ENCODE results near the gene KLK15. TPM values are rescaled to one million over a fixed set of nuclear protein-coding genes. Genes with fewer than 3 reads are reported as not detected.

Gene KLK15
- total RNA-seq, 1 donor from 2014 or later: not detected

GRCh38 chr19:50808856-50809255 lies 24.5 kb downstream of the KLK15 start:
- TF ChIP-seq CTCF (IDR thresholded peaks at IDR 0.05): no peak
- Mint-ChIP-seq H3K27me3 (ENCODE audit: unreplicated experiment) (peaks cover 4% of the 10 kb centered on the region), H3K36me3 (ENCODE audit: unreplicated experiment) (no peaks in the 10 kb centered on the region), H3K9me3 (ENCODE audit: unreplicated experiment) (no peaks in the 10 kb centered on the region), H3K4me3 (ENCODE audit: unreplicated experiment) (no peak overlapping the region), H3K4me1 (ENCODE audit: unreplicated experiment) (peaks cover 14% of the 10 kb centered on the region), H3K27ac (ENCODE audit: unreplicated experiment) (no peak overlapping the region)
- no peak for DNase-seq (ENCODE audit: extremely low spot score, unreplicated experiment)

- Mint-ChIP-seq H3K27me3 (ENCODE audit: unreplicated experiment) (no peaks in the 10 kb centered on the region), H3K9me3 (ENCODE audit: unreplicated experiment) (no peaks in the 10 kb centered on the region), H3K4me1 (ENCODE audit: unreplicated experiment) (peaks cover 33% of the 10 kb centered on the region), H3K4me3 (ENCODE audit: unreplicated experiment) (peak overlapping the region; percentile 96), H3K27ac (ENCODE audit: unreplicated experiment) (peak overlapping the region; percentile 100), H3K36me3 (ENCODE audit: unreplicated experiment) (peaks cover 7% of the 10 kb centered on the region)
- TF ChIP-seq CTCF (IDR thresholded peaks at IDR 0.05): no peak
- DNase-seq (ENCODE audit: extremely low spot score, unreplicated experiment): peak; percentile 99
Measured at GRCh38 chr19:50804420-50805272, 28.7 kb downstream of the KLK15 start.

GRCh38 chr19:50803633-50804419 lies 29.5 kb downstream of the KLK15 start:
- H3K4me1 Mint-ChIP-seq (ENCODE audit: unreplicated experiment): peaks cover 33% of the 10 kb centered on the region
- no peaks in the 10 kb centered on the region for H3K27me3 Mint-ChIP-seq (ENCODE audit: unreplicated experiment)
- no peak for TF ChIP-seq CTCF (IDR thresholded peaks at IDR 0.05)
- H3K9me3 Mint-ChIP-seq (ENCODE audit: unreplicated experiment): no peaks in the 10 kb centered on the region
- H3K36me3 Mint-ChIP-seq (ENCODE audit: unreplicated experiment): peaks cover 7% of the 10 kb centered on the region
- no peak for DNase-seq (ENCODE audit: extremely low spot score, unreplicated experiment)
- H3K4me3 Mint-ChIP-seq (ENCODE audit: unreplicated experiment): peak overlapping the region; percentile 96
- H3K27ac Mint-ChIP-seq (ENCODE audit: unreplicated experiment): peak overlapping the region; percentile 100

- no peaks in the 10 kb centered on the region for H3K9me3 Mint-ChIP-seq (ENCODE audit: unreplicated experiment)
- H3K4me1 Mint-ChIP-seq (ENCODE audit: unreplicated experiment): peaks cover 31% of the 10 kb centered on the region
- TF ChIP-seq CTCF (IDR thresholded peaks at IDR 0.05): no peak
- no peaks in the 10 kb centered on the region for H3K27me3 Mint-ChIP-seq (ENCODE audit: unreplicated experiment)
- H3K4me3 Mint-ChIP-seq (ENCODE audit: unreplicated experiment): no peak overlapping the region
- DNase-seq (ENCODE audit: extremely low spot score, unreplicated experiment): no peak
- no peak overlapping the region for H3K27ac Mint-ChIP-seq (ENCODE audit: unreplicated experiment)
- peaks cover 13% of the 10 kb centered on the region for H3K36me3 Mint-ChIP-seq (ENCODE audit: unreplicated experiment)
Measured at GRCh38 chr19:50801107-50801506, 32.3 kb downstream of the KLK15 start.

- Mint-ChIP-seq H3K9me3 (ENCODE audit: unreplicated experiment) (no peaks in the 10 kb centered on the region), H3K4me3 (ENCODE audit: unreplicated experiment) (no peak overlapping the region), H3K36me3 (ENCODE audit: unreplicated experiment) (peaks cover 13% of the 10 kb centered on the region), H3K4me1 (ENCODE audit: unreplicated experiment) (peaks cover 22% of the 10 kb centered on the region), H3K27me3 (ENCODE audit: unreplicated experiment) (no peaks in the 10 kb centered on the region), H3K27ac (ENCODE audit: unreplicated experiment) (no peak overlapping the region)
- no peak for DNase-seq (ENCODE audit: extremely low spot score, unreplicated experiment)
- TF ChIP-seq CTCF (IDR thresholded peaks at IDR 0.05): no peak
Measured at GRCh38 chr19:50799547-50799851, 33.9 kb downstream of the KLK15 start.

Measured in osteocyte (in vitro differentiated cells).